K562 (cell line): ENCODE measurements around the gene LATS1.

Source experiments
- EP300 ChIP-seq: IDR thresholded peaks from 2 replicates; pipeline ENCODE4 v1.6.1; 2012; ENCODE audit warnings: low read length, improper control_type of control experiment
- FOSL1 ChIP-seq: fragments of 200-800 bp; sonication (Bioruptor generic); conservative IDR thresholded peaks from 2 replicates; pipeline ENCODE4 v1.6.1; 2016; ENCODE audit warnings: missing genetic modification characterization, missing compliant biosample characterization
- POLR2A ChIP-seq: fragments of 450-650 bp; conservative IDR thresholded peaks from 2 replicates; pipeline ENCODE4 v1.6.1; 2016
- POLR3A ChIP-seq: IDR thresholded peaks from 2 replicates; pipeline ENCODE4 v1.6.1; 2011; ENCODE audit warnings: borderline replicate concordance, mild to moderate bottlenecking, moderate library complexity; ENCODE audit not compliant: insufficient read length, insufficient read depth; ENCODE audit errors: extremely low read depth
- SMAD1 ChIP-seq: fragments of 150-350 bp; IDR thresholded peaks from 2 replicates; pipeline ENCODE4 v1.6.1; 2014; ENCODE audit warnings: low read length, low read depth; ENCODE audit not compliant: partially characterized antibody
- ZNF77 ChIP-seq: fragments of 250-450 bp; sonication (Bioruptor Pico); IDR thresholded peaks from 2 replicates; pipeline ENCODE4 v1.5.0; 2020
- TF ChIP-seq, protein P1 (sequence below): fragments of 450-650 bp; formaldehyde crosslinking; IDR thresholded peaks from 2 replicates; pipeline ENCODE4 v1.4.0; 2022; ENCODE audit warnings: missing genetic modification characterization

DNA sequence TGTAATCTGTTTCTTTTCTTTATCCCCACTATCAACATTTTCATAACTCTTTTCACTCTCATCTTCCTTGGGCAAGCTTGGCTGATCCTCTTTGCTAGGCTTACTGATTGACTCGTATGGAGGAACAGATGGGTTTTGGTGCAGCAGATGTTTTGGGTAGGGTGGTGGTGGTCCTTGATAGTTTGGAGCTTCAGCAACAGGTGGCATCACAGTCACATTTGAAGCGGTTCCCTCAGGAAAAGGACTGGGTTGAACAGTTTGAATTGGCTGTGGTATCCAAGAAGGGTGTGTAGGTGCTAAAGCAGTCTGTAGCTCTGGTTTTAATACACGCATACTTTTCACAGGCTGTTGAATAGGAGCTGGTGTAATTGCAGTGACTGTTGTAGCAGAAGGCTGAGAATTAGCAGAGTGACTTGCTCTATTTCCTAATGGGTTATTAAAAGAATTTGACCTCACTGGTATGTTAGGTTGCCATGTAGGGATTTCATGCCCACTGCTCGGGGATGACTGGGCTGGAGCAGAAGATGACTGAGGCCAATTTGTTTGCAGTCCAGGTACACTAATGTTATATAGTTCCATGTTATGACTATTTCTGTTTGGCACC lies 34.5 kb downstream of the LATS1 start:
- TF ChIP-seq, protein P1, sequence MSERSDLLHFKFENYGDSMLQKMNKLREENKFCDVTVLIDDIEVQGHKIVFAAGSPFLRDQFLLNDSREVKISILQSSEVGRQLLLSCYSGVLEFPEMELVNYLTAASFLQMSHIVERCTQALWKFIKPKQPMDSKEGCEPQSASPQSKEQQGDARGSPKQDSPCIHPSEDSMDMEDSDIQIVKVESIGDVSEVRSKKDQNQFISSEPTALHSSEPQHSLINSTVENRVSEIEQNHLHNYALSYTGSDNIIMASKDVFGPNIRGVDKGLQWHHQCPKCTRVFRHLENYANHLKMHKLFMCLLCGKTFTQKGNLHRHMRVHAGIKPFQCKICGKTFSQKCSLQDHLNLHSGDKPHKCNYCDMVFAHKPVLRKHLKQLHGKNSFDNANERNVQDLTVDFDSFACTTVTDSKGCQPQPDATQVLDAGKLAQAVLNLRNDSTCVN (CRISPR knock-in tag) = no peak
- no peak for TF ChIP-seq EP300
- no peak for TF ChIP-seq ZNF77 (CRISPR knock-in tag)
- TF ChIP-seq SMAD1 = no peak
- TF ChIP-seq POLR3A = no peak
- no peak for TF ChIP-seq FOSL1
- TF ChIP-seq POLR2A = no peak
